Activated B cell treated with CpG ODN at 0.5 μM for 24 hours (primary cell): Measurements from ENCODE around the gene IRF8. TPM values are rescaled to one million over a fixed set of nuclear protein-coding genes. Genes with fewer than 3 reads are reported as not detected.
A peak's percentile ranks its signal among the peaks of the same experiment; 100 is the strongest.

Experiments used
- ATAC-seq: fragments of 200-7000 bp; cut with Tn5 transposase; one replicate; pipeline ENCODE4 v1.10.0; 2021; ENCODE audit warnings: low read depth, mild to moderate bottlenecking, moderate library complexity
- CTCF ChIA-PET: fragments of 350-600 bp; sonication (Branson Sonifier 250); formaldehyde crosslinking; loops from one replicate; lab custom pipeline; 2021; ENCODE audit warnings: antibody characterized with exemption; lab: Charles Lee
- POLR2A ChIA-PET: fragments of 350-600 bp; sonication (Branson Sonifier 250); formaldehyde crosslinking; loops from one replicate; lab custom pipeline; 2021; ENCODE audit warnings: antibody characterized with exemption; lab: Charles Lee
- DNase-seq: peaks from one replicate; pipeline ENCODE4 v3.0.0; 2022
- H3K27ac Mint-ChIP-seq: one replicate; pipeline ENCODE4 v1.8.0; 2020; ENCODE audit warnings: mixed read lengths
- H3K27me3 Mint-ChIP-seq: one replicate; pipeline ENCODE4 v1.8.0; 2021; ENCODE audit warnings: mixed read lengths
- H3K36me3 Mint-ChIP-seq: one replicate; pipeline ENCODE4 v1.8.0; 2021; ENCODE audit warnings: low read depth, mixed read lengths
- H3K4me1 Mint-ChIP-seq: one replicate; pipeline ENCODE4 v1.8.0; 2021; ENCODE audit warnings: mixed read lengths
- H3K4me3 Mint-ChIP-seq: one replicate; pipeline ENCODE4 v1.8.0; 2020; ENCODE audit warnings: mild to moderate bottlenecking, mixed read lengths
- H3K9me3 Mint-ChIP-seq: one replicate; pipeline ENCODE4 v1.8.0; 2020; ENCODE audit warnings: mixed read lengths
- CTCF ChIP-seq: fragments of 200-600 bp; IDR thresholded peaks from one replicate; pipeline ENCODE4 v1.8.0; 2022; ENCODE audit warnings: antibody characterized with exemption, mild to moderate bottlenecking
- intact Hi-C: fragments of 100-400 bp; cut with micrococcal nuclease; formaldehyde crosslinking; loops from one replicate; pipeline ENCODE4 v1.15.1; 2024
- total RNA-seq: library from RNA; stranded (reverse); gene quantifications from 2 replicates; pipeline ENCODE4 v1.2.3, GENCODE V29; 2022

Gene IRF8
- total RNA-seq, 1 donor from 2014 or later: 248 TPM

GRCh38 chr16:85901110-85901509 is 2.1 kb downstream of the IRF8 start:
- peaks cover 66% of the 10 kb centered on the region for H3K36me3 Mint-ChIP-seq
- intact Hi-C loops: loop anchor here (5.0 to 10.0 kb wide), 4 partner anchors 144 to 1484 kb away; partner anchors contain the start of genes FBXO31 and GSE1
- H3K4me1 Mint-ChIP-seq: peaks cover 78% of the 10 kb centered on the region
- H3K9me3 Mint-ChIP-seq: no peaks in the 10 kb centered on the region
- peak overlapping the region; percentile 95 for H3K27ac Mint-ChIP-seq
- TF ChIP-seq CTCF: no peak
- ATAC-seq: no peak
- DNase-seq: no peak
- POLR2A ChIA-PET: interaction anchor here (1.1 to 7.7 kb wide), 12 partner anchors 8 to 115 kb away, joined by 3 to 159 read pairs (median 37); no protein-coding TSS in a partner anchor
- CTCF ChIA-PET: interaction anchor here (1.1 to 4.2 kb wide), 5 partner anchors 80 to 115 kb away, joined by 3 to 45 read pairs (median 20); no protein-coding TSS in a partner anchor
- no peaks in the 10 kb centered on the region for H3K27me3 Mint-ChIP-seq
- H3K4me3 Mint-ChIP-seq: peak overlapping the region; percentile 84

- Mint-ChIP-seq H3K27me3 (no peaks in the 10 kb centered on the region), H3K27ac (peak overlapping the region; percentile 95), H3K4me1 (peaks cover 86% of the 10 kb centered on the region), H3K36me3 (peaks cover 74% of the 10 kb centered on the region), H3K9me3 (no peaks in the 10 kb centered on the region), H3K4me3 (peak overlapping the region; percentile 84)
- ATAC-seq (no peak), DNase-seq (no peak)
- CTCF ChIA-PET: interaction anchor here (0.8 to 3.8 kb wide), 13 partner anchors 9 to 114 kb away, joined by 3 to 54 read pairs (median 4); no protein-coding TSS in a partner anchor
- intact Hi-C loops: loop anchor here (1.0 to 10.0 kb wide), 8 partner anchors 13 to 1483 kb away; partner anchors contain the start of genes FBXO31 and GSE1
- TF ChIP-seq CTCF: no peak
- POLR2A ChIA-PET: interaction anchor here (0.5 to 7.7 kb wide), 22 partner anchors 9 to 610 kb away, joined by 3 to 159 read pairs (median 8); no protein-coding TSS in a partner anchor
These were observed 2.9 kb downstream of the IRF8 start for GRCh38 chr16:85901773-85902365.

GRCh38 chr16:85902366-85903155 is 3.6 kb downstream of the IRF8 start:
- ChIA-PET POLR2A (interaction anchor here (0.5 to 7.7 kb wide), 25 partner anchors 10 to 611 kb away, joined by 3 to 159 read pairs (median 7); no protein-coding TSS in a partner anchor), CTCF (interaction anchor here (0.8 to 3.8 kb wide), 19 partner anchors 8 to 114 kb away, joined by 3 to 54 read pairs (median 4); no protein-coding TSS in a partner anchor)
- Mint-ChIP-seq H3K36me3 (peaks cover 79% of the 10 kb centered on the region), H3K4me3 (peak overlapping the region; percentile 84), H3K27me3 (no peaks in the 10 kb centered on the region), H3K4me1 (peaks cover 85% of the 10 kb centered on the region), H3K9me3 (no peaks in the 10 kb centered on the region), H3K27ac (peak overlapping the region; percentile 95)
- intact Hi-C loops: loop anchor here (1.0 to 10.0 kb wide), 11 partner anchors 9 to 1482 kb away; partner anchors contain the start of genes FBXO31 and GSE1
- ATAC-seq: peak; percentile 64
- DNase-seq: peak; percentile 66
- TF ChIP-seq CTCF: no peak

GRCh38 chr16:85903559-85903958 is 4.6 kb downstream of the IRF8 start:
- DNase-seq: peak; percentile 55
- Mint-ChIP-seq H3K4me1 (peaks cover 86% of the 10 kb centered on the region), H3K9me3 (no peaks in the 10 kb centered on the region), H3K27me3 (no peaks in the 10 kb centered on the region), H3K36me3 (peaks cover 85% of the 10 kb centered on the region), H3K4me3 (peak overlapping the region; percentile 84), H3K27ac (peak overlapping the region; percentile 95)
- no peak for TF ChIP-seq CTCF
- ATAC-seq: peak; percentile 51
- ChIA-PET POLR2A (interaction anchor here (0.6 to 7.7 kb wide), 19 partner anchors 9 to 291 kb away, joined by 3 to 159 read pairs (median 11); no protein-coding TSS in a partner anchor), CTCF (interaction anchor here (0.8 to 3.8 kb wide), 13 partner anchors 9 to 113 kb away, joined by 3 to 54 read pairs (median 5); no protein-coding TSS in a partner anchor)
- intact Hi-C loops: loop anchor here (1.0 to 10.0 kb wide), 10 partner anchors 8 to 1481 kb away; partner anchors contain the start of genes FBXO31 and GSE1
